T-helper 9 cell (primary cell): ENCODE results near the gene HSFY1.
"Not testable (repeated sequence)": the region's sequence is repeated elsewhere in the genome, so short reads cannot be mapped to it uniquely, and the experiment has no call there.

Source experiments
- DNase-seq: peaks from one replicate; pipeline ENCODE4 v3.0.0-alpha.2; 2020
- total RNA-seq, 2 donors: gene quantifications; one replicate each; lab custom pipeline; 2026; lab: John Stamatoyannopoulos, UW

Gene HSFY1, protein sequence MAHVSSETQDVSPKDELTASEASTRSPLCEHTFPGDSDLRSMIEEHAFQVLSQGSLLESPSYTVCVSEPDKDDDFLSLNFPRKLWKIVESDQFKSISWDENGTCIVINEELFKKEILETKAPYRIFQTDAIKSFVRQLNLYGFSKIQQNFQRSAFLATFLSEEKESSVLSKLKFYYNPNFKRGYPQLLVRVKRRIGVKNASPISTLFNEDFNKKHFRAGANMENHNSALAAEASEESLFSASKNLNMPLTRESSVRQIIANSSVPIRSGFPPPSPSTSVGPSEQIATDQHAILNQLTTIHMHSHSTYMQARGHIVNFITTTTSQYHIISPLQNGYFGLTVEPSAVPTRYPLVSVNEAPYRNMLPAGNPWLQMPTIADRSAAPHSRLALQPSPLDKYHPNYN
- total RNA-seq, result 0 reads per million in 2 donors

- DNase-seq, result not testable (repeated sequence)
Measured at GRCh38 chrY:18546420-18546819, at the start of gene HSFY1. Gene HSFY1 (plus strand): TSS chrY:18546720. CDS start chrY:18546788, 68 bp downstream.

DNA sequence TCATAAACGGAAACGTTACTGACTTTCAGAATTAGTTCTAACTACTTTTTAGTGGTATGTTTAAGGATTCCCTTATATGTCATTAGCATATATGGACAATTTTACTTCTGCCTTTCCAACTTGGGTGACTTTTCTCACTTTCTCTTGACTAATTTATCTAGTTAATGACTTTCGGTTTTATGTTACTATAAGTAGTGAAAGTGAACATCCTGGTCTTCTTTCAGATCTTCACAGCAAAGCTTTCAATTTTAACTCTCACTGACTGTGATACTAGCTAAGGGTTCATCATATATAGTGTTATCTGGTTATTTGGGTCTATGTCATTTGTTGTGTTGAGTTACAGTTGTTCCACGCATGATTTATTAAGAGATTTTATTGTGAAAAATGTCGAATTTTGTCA is 42.3 kb upstream of the HSFY1 start:
- not testable (repeated sequence) for DNase-seq

DNA sequence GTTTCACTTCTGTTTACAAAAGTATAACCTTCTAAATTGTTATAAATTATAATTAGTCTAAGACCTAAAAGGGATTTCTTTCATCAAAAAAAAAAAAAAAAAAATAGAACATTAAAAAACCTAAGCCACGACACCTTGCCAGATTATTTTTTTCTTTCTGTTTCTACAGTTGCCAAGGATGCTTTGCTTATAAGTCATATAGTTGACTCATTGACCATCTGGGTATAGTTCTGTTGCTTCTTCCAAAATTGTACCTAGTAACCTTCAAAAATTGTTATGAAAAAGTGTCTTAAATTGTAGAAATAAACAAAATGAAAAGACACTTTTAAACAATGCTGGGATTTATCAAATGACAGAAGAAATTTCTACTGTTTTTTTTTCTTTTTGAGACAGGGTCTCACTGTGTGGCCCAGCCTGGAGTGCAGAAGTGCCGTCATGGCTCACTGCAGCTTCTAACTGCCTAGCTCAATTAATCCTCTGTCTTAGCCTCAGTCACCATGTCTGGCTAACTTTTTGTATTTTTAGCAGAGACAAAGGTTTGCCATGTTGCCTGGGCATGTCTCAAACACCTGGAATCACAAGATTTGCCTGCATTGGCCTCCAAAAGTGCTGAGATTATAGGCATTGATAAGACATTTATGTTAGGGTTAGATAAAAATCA is 15.4 kb upstream of the HSFY1 start:
- DNase-seq, result not testable (repeated sequence)

- not testable (repeated sequence) for DNase-seq
Measured at GRCh38 chrY:18538952-18539351, 7.6 kb upstream of the HSFY1 start.

- DNase-seq, result not testable (repeated sequence)
Measured at GRCh38 chrY:18553132-18553531, 6.6 kb downstream of the HSFY1 start.

GRCh38 chrY:18565915-18566314 is 19.4 kb downstream of the HSFY1 start:
- DNase-seq, result not testable (repeated sequence)
